H1 (cell line): ENCODE data around the gene CSRNP3. TPM values are rescaled to one million over a fixed set of nuclear protein-coding genes. Genes with fewer than 3 reads are reported as not detected.

ENCODE experiments used
- CTCF ChIA-PET: fragments of 300-600 bp; sonication (Branson Sonifier 250); formaldehyde crosslinking; loops from one replicate; lab custom pipeline; 2021; ENCODE audit not compliant: partially characterized antibody; lab: Charles Lee
- POLR2A ChIA-PET: fragments of 300-600 bp; sonication (Branson Sonifier 250); formaldehyde crosslinking; loops from one replicate; lab custom pipeline; 2021; ENCODE audit warnings: inconsistent platforms; ENCODE audit not compliant: partially characterized antibody; lab: Charles Lee
- DNase-seq, 2 experiments: peaks; one replicate each; pipeline versions ENCODE4 v3.0.0 to v3.0.0-alpha.2; 2010 to 2022; ENCODE audit warnings: low spot score in 2 of 2, low read depth in 1 of 2, mixed read lengths in 1 of 2
- FAIRE-seq: peaks from 2 replicates; lab custom pipeline; 2011; peaks lifted over from hg19 to GRCh38; lab: Jason Lieb, UNC
- H2AFZ ChIP-seq: 2 replicates; pipeline ENCODE4 v1.8.1; 2012; ENCODE audit warnings: low read length, inconsistent platforms
- H2AK5ac ChIP-seq: 2 replicates; pipeline ENCODE4 v1.6.1; 2013; ENCODE audit warnings: low read depth, low read length
- H2BK120ac ChIP-seq: replicated peaks from 2 replicates; pipeline ENCODE3; 2013; ENCODE audit warnings: low read depth, low read length, inconsistent platforms
- H2BK12ac ChIP-seq: 2 replicates; pipeline ENCODE4 v1.6.1; 2013; ENCODE audit warnings: low read depth, low read length
- H2BK15ac ChIP-seq: 2 replicates; pipeline ENCODE4 v1.6.1; 2013; ENCODE audit warnings: low read length
- H2BK20ac ChIP-seq: 2 replicates; pipeline ENCODE4 v1.6.1; 2013; ENCODE audit warnings: low read length
- H2BK5ac ChIP-seq: 2 replicates; pipeline ENCODE4 v1.6.1; 2013; ENCODE audit warnings: low read depth, low read length
- H3K14ac ChIP-seq: 2 replicates; pipeline ENCODE4 v1.6.1; 2013; ENCODE audit warnings: inconsistent platforms; ENCODE audit not compliant: insufficient read length
- H3K18ac ChIP-seq: 2 replicates; pipeline ENCODE4 v1.6.1; 2013; ENCODE audit warnings: low read length; ENCODE audit errors: extremely low read depth
- H3K23ac ChIP-seq: 2 replicates; pipeline ENCODE4 v1.6.1; 2013; ENCODE audit warnings: inconsistent platforms; ENCODE audit not compliant: insufficient read length
- H3K23me2 ChIP-seq: 2 replicates; pipeline ENCODE4 v1.6.1; 2013; ENCODE audit warnings: low read depth, low read length
- H3K27ac ChIP-seq: 2 replicates; pipeline ENCODE4 v1.6.1; 2011; ENCODE audit warnings: low read depth, low read length, inconsistent platforms
- H3K27me3 ChIP-seq, 4 experiments: replicated peaks in 1 of 4; 1 replicate in 1 of 4; 2 replicates in 3 of 4; pipeline versions ENCODE4 v1.6.1 to v1.8.1; 2011 to 2013; ENCODE audit warnings: low read length in 3 of 4, mild to moderate bottlenecking in 3 of 4, inconsistent platforms in 2 of 4, mixed read lengths in 2 of 4, moderate library complexity in 1 of 4; ENCODE audit not compliant: control insufficient read depth in 3 of 4, insufficient read depth in 3 of 4; ENCODE audit errors: extremely low read depth in 1 of 4
- H3K36me3 ChIP-seq, 4 experiments: 2 replicates each; pipeline versions ENCODE4 v1.6.1 to v1.8.1; 2011 to 2013; ENCODE audit warnings: mild to moderate bottlenecking in 4 of 4, low read length in 3 of 4, moderate library complexity in 2 of 4, control low read depth in 1 of 4, inconsistent platforms in 1 of 4; ENCODE audit not compliant: insufficient read depth in 4 of 4, control insufficient read depth in 2 of 4
- H3K4ac ChIP-seq: replicated peaks from 2 replicates; pipeline ENCODE3; 2013; ENCODE audit warnings: low read length, low read depth, mixed read lengths, inconsistent platforms; ENCODE audit not compliant: insufficient read length
- H3K4me1 ChIP-seq, 4 experiments: replicated peaks in 1 of 4; 1 replicate in 1 of 4; 2 replicates in 3 of 4; pipeline versions ENCODE4 v1.6.1 to v1.8.1; 2011 to 2013; ENCODE audit warnings: low read length in 3 of 4, inconsistent platforms in 2 of 4, mixed read lengths in 1 of 4; ENCODE audit not compliant: insufficient read depth in 4 of 4, control insufficient read depth in 3 of 4
- H3K4me2 ChIP-seq, 2 experiments: 2 replicates each; pipeline versions ENCODE4 v1.6.1 to v1.8.1; 2011 to 2013; ENCODE audit warnings: low read depth in 2 of 2, low read length in 2 of 2, control low read depth in 1 of 2, inconsistent platforms in 1 of 2, mild to moderate bottlenecking in 1 of 2; ENCODE audit not compliant: insufficient read depth in 1 of 2
- H3K4me3 ChIP-seq, 4 experiments: fragments of 200-600, 300-600 bp in 1 of 4; sonication (generic), shearing (Covaris generic), sonication (Bioruptor Twin) in 1 of 4; 2 replicates each; pipeline versions ENCODE4 v1.5.1 to v1.8.1; 2011 to 2016; ENCODE audit warnings: low read length in 4 of 4, low read depth in 3 of 4, control low read depth in 2 of 4, inconsistent platforms in 2 of 4, mild to moderate bottlenecking in 2 of 4, mixed read lengths in 1 of 4, moderate library complexity in 1 of 4; ENCODE audit not compliant: insufficient read depth in 2 of 4; ENCODE audit errors: extremely low read depth in 1 of 4
- H3K56ac ChIP-seq: replicated peaks from 2 replicates; pipeline ENCODE3; 2013; ENCODE audit warnings: low read depth, mild to moderate bottlenecking, mixed read lengths, low read length, inconsistent platforms; ENCODE audit not compliant: insufficient read length
- H3K79me1 ChIP-seq: 2 replicates; pipeline ENCODE4 v1.6.1; 2013; ENCODE audit warnings: low read depth, low read length, control low read depth
- H3K79me2 ChIP-seq, 2 experiments: 2 replicates each; pipeline versions ENCODE4 v1.6.1 to v1.8.1; 2012 to 2013; ENCODE audit warnings: low read length in 2 of 2, mild to moderate bottlenecking in 2 of 2, inconsistent platforms in 1 of 2; ENCODE audit not compliant: insufficient read depth in 2 of 2, control insufficient read depth in 1 of 2
- H3K9ac ChIP-seq, 4 experiments: replicated peaks in 1 of 4; 1 replicate in 1 of 4; 2 replicates in 3 of 4; pipeline versions ENCODE4 v1.6.1 to v1.8.1; 2011 to 2013; ENCODE audit warnings: low read depth in 3 of 4, low read length in 3 of 4, control low read depth in 2 of 4, mild to moderate bottlenecking in 2 of 4, moderate library complexity in 2 of 4, inconsistent platforms in 1 of 4; ENCODE audit errors: extremely low read depth in 1 of 4
- H3K9me3 ChIP-seq, 2 experiments: 2 replicates each; pipeline versions ENCODE4 v1.6.1 to v1.8.1; 2012 to 2013; ENCODE audit warnings: mild to moderate bottlenecking in 2 of 2, moderate library complexity in 2 of 2, control low read depth in 1 of 2, inconsistent platforms in 1 of 2, low read depth in 1 of 2, low read length in 1 of 2, mixed read lengths in 1 of 2; ENCODE audit not compliant: insufficient read depth in 2 of 2
- H4K20me1 ChIP-seq, 2 experiments: replicated peaks in 1 of 2; 2 replicates each; pipeline versions ENCODE3 to v1.8.1; 2011 to 2013; ENCODE audit warnings: inconsistent platforms in 2 of 2, low read length in 2 of 2, mild to moderate bottlenecking in 1 of 2; ENCODE audit not compliant: insufficient read depth in 2 of 2, control insufficient read depth in 1 of 2
- H4K5ac ChIP-seq: 2 replicates; pipeline ENCODE4 v1.6.1; 2013; ENCODE audit warnings: low read length, low read depth, mixed read lengths, inconsistent platforms; ENCODE audit not compliant: insufficient read length
- H4K8ac ChIP-seq: 2 replicates; pipeline ENCODE4 v1.8.0; 2013; ENCODE audit warnings: mild to moderate bottlenecking, moderate library complexity, low read length, inconsistent platforms; ENCODE audit not compliant: insufficient read depth; ENCODE audit errors: extremely low read depth
- H4K91ac ChIP-seq: replicated peaks from 2 replicates; pipeline ENCODE3; 2013; ENCODE audit warnings: low read length, mixed read lengths, inconsistent platforms; ENCODE audit not compliant: insufficient read length
- RAD21 ChIP-seq, 2 experiments: IDR thresholded peaks in 1 of 2; conservative IDR thresholded peaks in 1 of 2; 2 replicates each; pipeline ENCODE4 v1.6.1; 2011; ENCODE audit warnings: low read depth in 2 of 2, low read length in 2 of 2, improper control_type of control experiment in 1 of 2, inconsistent platforms in 1 of 2, mild to moderate bottlenecking in 1 of 2, moderate library complexity in 1 of 2
- WGBS, 2 experiments: shearing (Covaris generic) in 1 of 2; methylation state at CpG; one replicate each; pipeline versions ENCODE4 v1.1.6 to v1.1.7; 2013 to 2015; ENCODE audit warnings: low lambda C conversion rate in 2 of 2, mixed read lengths in 2 of 2, inconsistent platforms in 1 of 2, low coverage in 1 of 2, missing lambda C conversion rate in 1 of 2; ENCODE audit not compliant: insufficient replicate concordance in 2 of 2, insufficient coverage in 1 of 2, insufficient read length in 1 of 2; ENCODE audit errors: extremely low coverage in 1 of 2, missing lambda C conversion rate in 1 of 2; 5-methylcytosine and 5-hydroxymethylcytosine counted together
- polyA plus RNA-seq, 7 experiments: library from polyadenylated mRNA; depleted of rRNA in 3 of 7; stranded (reverse) in 5 of 7; unstranded in 2 of 7; fragments of >200 nt in 5 of 7; fragments of 200-250 nt in 2 of 7; gene quantifications; 1 replicate in 5 of 7; 2 replicates in 1 of 7; 4 replicates in 1 of 7; pipeline versions ENCODE4 v1.2.1 to v1.2.3, GENCODE V29; 2011 to 2013; ENCODE audit warnings: missing spikeins in 2 of 7, mixed read lengths in 2 of 7
- total RNA-seq: library from RNA; stranded (reverse); fragmentation: NEBNext Ultra II Directional; extraction: Animal tissue kit (Norgen Biotek cat#: 25700); gene quantifications from 2 replicates; pipeline ENCODE4 v1.2.1, GENCODE V29; 2021
- TF ChIP-seq, protein P1 (sequence below): IDR thresholded peaks from 2 replicates; pipeline ENCODE4 v1.6.1; 2012; ENCODE audit warnings: inconsistent platforms

The CSRNP3 gene
- total and polyA plus RNA-seq, 2 of the 8 experiments (the other 6 are each of a cell fraction or from before 2014, with no cell fraction given): 1.3 to 6.5 TPM

DNA sequence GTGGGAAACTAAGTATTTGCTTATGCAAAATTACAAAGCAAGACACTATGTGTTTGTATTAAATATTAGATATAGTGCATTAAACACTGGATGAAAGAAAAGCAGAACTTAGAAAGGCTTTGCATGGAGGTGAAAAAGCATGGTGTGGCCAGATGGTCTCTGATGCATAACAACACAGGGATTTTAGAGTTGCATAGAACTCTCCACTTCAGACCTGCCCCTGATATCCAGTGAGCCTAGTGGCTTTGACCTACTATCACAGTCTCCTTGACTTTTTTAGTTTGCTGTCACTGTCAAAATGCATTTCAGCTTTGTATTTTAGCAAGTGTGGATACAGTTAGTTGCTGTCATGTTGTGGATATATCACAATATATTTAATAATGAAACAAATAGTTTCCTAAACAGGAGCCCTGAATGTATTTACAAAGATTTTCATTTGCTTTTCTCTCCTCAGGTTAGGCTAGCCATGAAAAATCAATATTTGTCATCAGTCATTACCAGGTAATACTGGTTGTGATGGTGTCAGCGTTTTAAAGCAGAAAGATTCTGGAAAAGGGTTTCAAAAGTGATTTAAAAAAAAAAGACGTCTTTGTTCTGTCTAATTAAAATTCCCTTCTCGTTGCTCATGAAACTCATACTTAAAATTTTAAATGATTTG lies 5.2 kb downstream of the CSRNP3 start:
- ChIA-PET CTCF (interaction anchor here (0.6 to 1.2 kb wide), 2 partner anchors 39 to 1864 kb away, joined by 3 to 4 read pairs; no protein-coding TSS in a partner anchor), POLR2A (no interaction called here)
- Histone ChIP-seq H3K4me1 (peaks cover 0 to 5% (median under 1%) of the 10 kb centered on the region in 4 experiments; a peak in 1 of 7 replicates), H3K36me3 (no peaks in the 10 kb centered on the region), H3K79me2 (peaks cover 0 to 16% of the 10 kb centered on the region in 2 experiments; a peak in 2 of 4 replicates), H4K20me1 (no peaks in the 10 kb centered on the region), H2AK5ac (no peak overlapping the region), H3K14ac (no peak overlapping the region), H3K9ac (no peak overlapping the region), H3K27ac (no peak overlapping the region), H3K18ac (no peak overlapping the region), H2BK20ac (no peak overlapping the region), H2BK120ac (no peak overlapping the region), H2AFZ (no peak overlapping the region), H3K27me3 (no peaks in the 10 kb centered on the region), H3K23me2 (no peaks in the 10 kb centered on the region), H4K5ac (no peak overlapping the region), H3K23ac (no peak overlapping the region), H2BK5ac (no peak overlapping the region), H3K4me2 (no peak overlapping the region), H3K4ac (no peak overlapping the region), H4K91ac (no peak overlapping the region), H3K56ac (no peak overlapping the region), H3K9me3 (no peaks in the 10 kb centered on the region), H2BK15ac (no peak overlapping the region), H3K79me1 (no peaks in the 10 kb centered on the region; the same call in 1 of the 2 replicates), H4K8ac (no peak overlapping the region), H2BK12ac (no peak overlapping the region), H3K4me3 (no peak overlapping the region)
- 80% methylated on average over 3 of the region's 3 CpGs; no CpG with 5 or more reads in 1 of the 2 experiments for WGBS, 2 experiments
- FAIRE-seq (peak; percentile 39), DNase-seq (no peak)
- peak in 1 of 2 experiments; percentile 3; a peak in 1 of 4 replicates for TF ChIP-seq RAD21 (IDR thresholded peaks at IDR 0.05 in 1 of 2, conservative IDR thresholded peaks at IDR 0.05 in 1 of 2; ENCODE audit: low read depth in 2 of 2, low read length in 2 of 2)
- TF ChIP-seq, protein P1, sequence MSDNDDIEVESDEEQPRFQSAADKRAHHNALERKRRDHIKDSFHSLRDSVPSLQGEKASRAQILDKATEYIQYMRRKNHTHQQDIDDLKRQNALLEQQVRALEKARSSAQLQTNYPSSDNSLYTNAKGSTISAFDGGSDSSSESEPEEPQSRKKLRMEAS: no peak
